ENCODE results near the gene NR3C2. TPM values are rescaled to one million over a fixed set of nuclear protein-coding genes. Genes with fewer than 3 reads are reported as not detected.
"Not testable (repeated sequence)": the region's sequence is repeated elsewhere in the genome, so short reads cannot be mapped to it uniquely, and the experiment has no call there.

Gene NR3C2
- total RNA-seq, 2 experiments from 2014 or later = 5.3 to 6.1 TPM

DNA sequence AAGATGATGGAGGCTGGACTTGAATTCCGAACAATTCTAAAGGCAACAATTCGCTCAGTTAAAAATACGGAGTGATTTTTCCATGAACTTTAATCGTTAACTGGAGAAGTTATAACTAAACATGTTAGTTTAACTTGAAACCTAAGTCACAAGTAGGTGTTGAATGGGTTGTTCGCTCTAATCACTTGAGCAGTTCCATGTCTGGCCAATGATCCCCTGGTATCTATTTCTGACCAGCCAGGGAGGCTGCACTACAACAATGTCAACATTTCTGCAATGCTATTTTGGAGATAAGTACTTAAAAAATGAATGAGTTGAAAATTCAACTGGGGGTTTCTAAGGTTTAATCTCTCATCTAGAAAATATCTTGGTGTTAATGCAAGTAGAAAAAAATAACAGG, 112.5 kb downstream of the NR3C2 start:
- Mint-ChIP-seq H3K9me3 (no peaks in the 10 kb centered on the region), H3K27ac (no peak overlapping the region), H3K4me3 (no peak overlapping the region)

DNA sequence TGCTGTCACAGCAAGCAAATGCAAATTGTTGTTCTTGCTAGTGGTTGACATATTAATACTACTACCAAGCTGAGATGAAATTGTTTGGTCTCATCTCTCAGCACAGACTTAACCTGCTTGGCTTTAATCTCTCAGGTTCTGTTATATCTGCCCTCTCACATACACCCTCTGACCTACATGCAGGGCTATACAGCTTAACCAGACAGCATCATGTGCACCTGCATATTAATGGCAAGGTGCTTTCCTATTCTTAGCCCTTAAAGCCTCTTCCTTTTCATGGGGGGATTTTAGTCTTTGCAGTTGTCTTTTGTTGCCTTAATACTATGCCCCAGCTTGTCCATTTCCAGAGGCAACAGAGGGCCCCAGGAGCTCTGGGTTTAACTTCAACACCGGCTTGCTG, 114.5 kb downstream of the NR3C2 start:
- intact Hi-C loops (cut with micrococcal nuclease) = no loop called here
- no peak for DNase-seq
- CTCF ChIA-PET = no interaction called here
- peaks cover 34% of the 10 kb centered on the region for H3K4me1 Mint-ChIP-seq (ENCODE audit: low read depth)
- H3K27me3 Mint-ChIP-seq (ENCODE audit: low read depth) = no peaks in the 10 kb centered on the region
- H3K9me3 Mint-ChIP-seq = peaks cover 2% of the 10 kb centered on the region
- H3K36me3 Mint-ChIP-seq (ENCODE audit: low read depth) = peaks cover 12% of the 10 kb centered on the region
- no peak overlapping the region for H3K4me3 Mint-ChIP-seq
- H3K27ac Mint-ChIP-seq = no peak overlapping the region

More for the DNA sequence above, 112.5 kb downstream of the NR3C2 start:
- intact Hi-C loops (cut with micrococcal nuclease) = no loop called here
- H3K36me3 Mint-ChIP-seq (ENCODE audit: low read depth) = peaks cover 8% of the 10 kb centered on the region
- H3K27me3 Mint-ChIP-seq (ENCODE audit: low read depth) = no peaks in the 10 kb centered on the region
- CTCF ChIA-PET = no interaction called here
- DNase-seq = no peak
- peaks cover 30% of the 10 kb centered on the region for H3K4me1 Mint-ChIP-seq (ENCODE audit: low read depth)

DNA sequence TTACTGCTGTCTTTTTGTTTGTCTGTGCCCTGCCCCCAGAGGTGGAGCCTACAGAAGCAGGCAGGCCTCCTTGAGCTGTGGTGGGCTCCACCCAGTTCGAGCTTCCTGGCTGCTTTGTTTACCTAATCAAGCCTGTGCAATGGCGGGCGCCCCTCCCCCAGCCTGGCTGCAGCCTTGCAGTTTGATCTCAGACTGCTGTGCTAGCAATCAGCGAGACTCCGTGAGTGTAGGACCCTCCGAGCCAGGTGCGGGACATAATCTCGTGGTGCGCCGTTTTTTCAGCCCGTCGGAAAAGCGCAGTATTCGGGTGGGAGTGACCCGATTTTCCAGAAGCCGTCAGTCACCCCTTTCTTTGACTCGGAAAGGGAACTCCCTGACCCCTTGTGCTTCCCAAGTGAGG, 118.9 kb downstream of the NR3C2 start:
- H3K27me3 Mint-ChIP-seq (ENCODE audit: low read depth); H3K4me3 Mint-ChIP-seq; DNase-seq; H3K9me3 Mint-ChIP-seq; intact Hi-C loops (cut with micrococcal nuclease); CTCF ChIA-PET; H3K27ac Mint-ChIP-seq: not testable (repeated sequence)
- Mint-ChIP-seq H3K36me3 (ENCODE audit: low read depth) (peaks cover 13% of the 10 kb centered on the region), H3K4me1 (ENCODE audit: low read depth) (peaks cover 30% of the 10 kb centered on the region)

DNA sequence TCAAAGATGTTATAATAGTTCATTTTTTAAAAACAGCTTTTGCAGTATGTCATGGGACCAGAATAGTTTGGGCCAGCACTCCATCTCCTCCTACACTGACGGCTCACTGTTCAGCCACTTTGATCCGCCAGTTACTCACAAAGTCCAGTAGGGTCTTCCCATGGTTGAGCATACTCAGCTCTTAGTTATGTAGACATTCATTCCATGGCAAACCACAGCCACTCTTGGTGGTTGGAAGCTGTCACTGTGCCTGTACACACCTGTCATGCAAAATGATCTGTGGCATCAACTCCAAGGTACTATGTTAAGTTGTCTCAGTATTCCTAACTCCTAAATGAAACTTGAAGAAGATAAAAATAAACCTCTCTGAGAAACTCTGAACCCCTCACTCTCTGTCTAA, 127.2 kb downstream of the NR3C2 start:
- peaks cover 1% of the 10 kb centered on the region for H3K36me3 Mint-ChIP-seq (ENCODE audit: low read depth)
- H3K4me3 Mint-ChIP-seq = no peak overlapping the region
- no peak for DNase-seq
- intact Hi-C loops (cut with micrococcal nuclease) = no loop called here
- no peaks in the 10 kb centered on the region for H3K27me3 Mint-ChIP-seq (ENCODE audit: low read depth)
- CTCF ChIA-PET = no interaction called here
- peaks cover 2% of the 10 kb centered on the region for H3K9me3 Mint-ChIP-seq
- H3K4me1 Mint-ChIP-seq (ENCODE audit: low read depth) = peaks cover 12% of the 10 kb centered on the region
- no peak overlapping the region for H3K27ac Mint-ChIP-seq

DNA sequence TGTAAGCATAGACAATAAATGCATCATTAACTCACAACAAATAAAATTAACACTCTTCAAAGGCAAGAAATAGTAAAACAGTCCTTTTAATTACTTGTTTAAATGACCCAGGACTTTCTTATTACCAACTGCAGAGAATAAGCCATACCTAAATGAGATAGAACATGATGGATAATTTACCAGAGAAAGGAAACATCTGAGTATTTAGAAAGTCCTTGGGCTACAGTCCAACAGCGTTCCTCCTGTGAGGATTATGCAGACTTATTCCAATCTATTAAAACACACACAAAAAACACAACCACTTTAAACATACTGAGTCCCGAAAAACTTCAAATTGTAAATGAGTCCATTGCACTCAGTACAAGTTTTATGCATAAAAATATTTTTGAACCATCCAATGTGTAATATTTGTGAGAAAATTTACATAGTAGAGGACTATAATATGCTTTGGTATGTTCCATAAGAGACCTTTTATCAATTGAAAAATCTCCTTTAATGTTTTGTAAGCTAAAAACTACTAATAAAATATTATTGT, 129.2 kb downstream of the NR3C2 start:
- peaks cover 17% of the 10 kb centered on the region for H3K4me1 Mint-ChIP-seq (ENCODE audit: low read depth)
- intact Hi-C loops (cut with micrococcal nuclease) = no loop called here
- H3K4me3 Mint-ChIP-seq = no peak overlapping the region
- no peaks in the 10 kb centered on the region for H3K27me3 Mint-ChIP-seq (ENCODE audit: low read depth)
- no peaks in the 10 kb centered on the region for H3K9me3 Mint-ChIP-seq
- H3K27ac Mint-ChIP-seq = no peak overlapping the region
- no peaks in the 10 kb centered on the region for H3K36me3 Mint-ChIP-seq (ENCODE audit: low read depth)
- no peak for DNase-seq
- CTCF ChIA-PET = no interaction called here

DNA sequence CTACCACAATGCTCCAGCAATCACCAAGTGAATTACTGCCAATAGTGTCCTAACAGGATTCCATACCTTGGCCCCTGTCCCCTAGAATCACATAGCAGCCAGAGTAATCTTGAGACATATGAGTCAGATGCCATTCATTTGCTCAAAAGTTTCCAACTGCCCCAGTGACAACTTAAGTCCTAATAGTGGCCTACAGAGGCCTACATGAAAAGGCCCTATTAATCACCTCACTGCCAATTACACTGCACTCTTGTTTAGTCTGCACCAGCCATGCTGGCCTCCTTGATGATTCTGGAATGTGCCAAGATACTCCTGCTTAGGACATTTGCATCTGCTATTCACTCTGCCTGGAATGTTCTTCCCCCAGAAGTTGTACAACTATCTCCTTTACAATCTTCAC, 130.7 kb downstream of the NR3C2 start:
- H3K27me3 Mint-ChIP-seq (ENCODE audit: low read depth) = no peaks in the 10 kb centered on the region
- peaks cover 21% of the 10 kb centered on the region for H3K4me1 Mint-ChIP-seq (ENCODE audit: low read depth)
- no peak for DNase-seq
- H3K36me3 Mint-ChIP-seq (ENCODE audit: low read depth) = no peaks in the 10 kb centered on the region
- no peaks in the 10 kb centered on the region for H3K9me3 Mint-ChIP-seq
- H3K27ac Mint-ChIP-seq = no peak overlapping the region
- CTCF ChIA-PET = no interaction called here
- intact Hi-C loops (cut with micrococcal nuclease) = loop anchor here (2.0 kb wide), 1 partner anchor 37 kb away; no protein-coding TSS in a partner anchor
- H3K4me3 Mint-ChIP-seq = no peak overlapping the region

DNA sequence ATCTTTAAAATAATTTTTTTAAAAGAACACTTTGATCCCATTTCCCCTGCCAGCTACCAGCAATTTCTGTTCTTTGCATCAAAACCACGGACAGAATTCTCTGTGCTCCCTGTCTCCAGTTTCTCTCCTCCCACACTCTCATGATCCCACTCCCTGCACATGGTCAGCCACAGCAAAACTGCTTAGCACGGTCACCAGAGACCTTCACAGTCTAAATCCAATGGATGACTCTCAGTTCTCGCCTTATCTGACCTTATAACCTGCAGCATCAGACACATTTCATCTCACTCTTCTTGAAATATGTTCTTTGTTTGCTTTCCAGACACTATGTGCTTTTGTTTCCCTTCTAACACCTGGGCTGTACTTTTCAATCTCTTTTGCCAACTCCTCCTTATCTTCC, 131.5 kb downstream of the NR3C2 start:
- Mint-ChIP-seq H3K9me3 (no peaks in the 10 kb centered on the region), H3K4me3 (no peak overlapping the region), H3K27me3 (ENCODE audit: low read depth) (no peaks in the 10 kb centered on the region), H3K36me3 (ENCODE audit: low read depth) (no peaks in the 10 kb centered on the region), H3K27ac (no peak overlapping the region), H3K4me1 (ENCODE audit: low read depth) (peaks cover 22% of the 10 kb centered on the region)
- CTCF ChIA-PET = no interaction called here
- intact Hi-C loops (cut with micrococcal nuclease) = loop anchor here (2.0 kb wide), 1 partner anchor 38 kb away; no protein-coding TSS in a partner anchor
- no peak for DNase-seq

DNA sequence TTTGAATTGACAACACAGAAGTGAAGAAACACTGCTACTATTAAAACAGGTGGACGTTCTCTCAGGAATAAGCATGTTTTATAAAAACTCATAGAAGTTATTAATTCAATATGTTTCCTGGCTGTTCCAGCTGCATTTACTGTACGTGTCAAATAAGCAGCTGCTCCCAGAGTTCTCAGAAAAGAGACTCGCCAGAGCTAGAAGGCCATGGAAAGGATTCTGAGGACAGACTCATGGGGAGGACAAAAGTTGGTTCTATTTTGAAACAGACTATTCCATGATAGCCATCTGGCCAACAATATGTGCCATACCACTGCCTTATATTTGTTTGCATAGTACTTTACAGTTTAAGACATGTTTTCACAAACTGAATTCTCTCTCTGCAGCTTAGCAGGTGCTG, 136.5 kb downstream of the NR3C2 start:
- CTCF ChIA-PET = no interaction called here
- DNase-seq = no peak
- intact Hi-C loops (cut with micrococcal nuclease) = no loop called here
- no peak overlapping the region for H3K4me3 Mint-ChIP-seq
- no peak overlapping the region for H3K27ac Mint-ChIP-seq
- H3K36me3 Mint-ChIP-seq (ENCODE audit: low read depth) = peaks cover 14% of the 10 kb centered on the region
- peaks cover 11% of the 10 kb centered on the region for H3K9me3 Mint-ChIP-seq
- peaks cover 14% of the 10 kb centered on the region for H3K4me1 Mint-ChIP-seq (ENCODE audit: low read depth)
- no peaks in the 10 kb centered on the region for H3K27me3 Mint-ChIP-seq (ENCODE audit: low read depth)

DNA sequence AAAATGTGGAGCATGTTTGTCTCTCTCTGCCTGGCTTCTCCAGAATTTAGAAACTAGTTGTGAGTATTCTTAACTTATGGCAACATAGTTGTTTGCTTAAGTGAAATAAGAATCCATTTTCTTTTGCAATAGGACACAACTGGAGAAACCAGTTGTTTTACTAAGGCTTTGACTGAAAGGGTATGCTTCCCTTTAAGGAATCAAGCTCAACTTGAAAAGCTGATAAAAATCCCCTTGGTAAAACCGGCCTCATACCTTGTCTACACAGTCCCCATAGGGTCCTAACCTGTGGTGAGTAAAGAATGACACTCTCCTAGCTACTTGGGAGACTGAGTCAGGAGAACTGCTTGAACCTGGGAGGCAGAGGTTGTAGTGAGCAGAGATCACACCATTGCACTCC, 139.8 kb downstream of the NR3C2 start:
- no peak overlapping the region for H3K4me3 Mint-ChIP-seq
- intact Hi-C loops (cut with micrococcal nuclease) = no loop called here
- peaks cover 9% of the 10 kb centered on the region for H3K4me1 Mint-ChIP-seq (ENCODE audit: low read depth)
- DNase-seq = no peak
- no peaks in the 10 kb centered on the region for H3K27me3 Mint-ChIP-seq (ENCODE audit: low read depth)
- peaks cover 23% of the 10 kb centered on the region for H3K36me3 Mint-ChIP-seq (ENCODE audit: low read depth)
- CTCF ChIA-PET = no interaction called here
- no peak overlapping the region for H3K27ac Mint-ChIP-seq
- H3K9me3 Mint-ChIP-seq = peaks cover 15% of the 10 kb centered on the region

DNA sequence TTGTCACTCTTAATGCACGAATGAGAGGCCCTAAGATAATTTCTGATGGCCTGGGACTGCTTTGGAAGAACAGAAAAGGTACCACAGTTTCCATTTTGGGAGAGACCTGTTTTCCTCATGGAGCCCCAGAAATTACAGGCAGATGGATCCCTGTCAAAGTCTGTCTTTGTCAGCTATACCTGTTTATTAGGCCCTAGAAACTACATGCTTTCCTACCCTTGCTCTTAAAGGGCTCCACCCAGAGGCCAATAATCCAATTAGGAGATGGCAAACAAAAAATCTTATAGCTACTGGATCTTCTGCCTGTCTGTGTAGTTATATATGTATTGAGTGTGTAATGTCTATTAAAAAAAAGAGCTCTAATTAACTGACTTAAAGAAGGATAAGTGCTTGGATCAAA, 141.3 kb downstream of the NR3C2 start:
- CTCF ChIA-PET = no interaction called here
- no peak overlapping the region for H3K27ac Mint-ChIP-seq
- H3K9me3 Mint-ChIP-seq = peaks cover 15% of the 10 kb centered on the region
- intact Hi-C loops (cut with micrococcal nuclease) = no loop called here
- peaks cover 16% of the 10 kb centered on the region for H3K4me1 Mint-ChIP-seq (ENCODE audit: low read depth)
- no peak for DNase-seq
- H3K4me3 Mint-ChIP-seq = no peak overlapping the region
- H3K27me3 Mint-ChIP-seq (ENCODE audit: low read depth) = no peaks in the 10 kb centered on the region
- H3K36me3 Mint-ChIP-seq (ENCODE audit: low read depth) = peaks cover 23% of the 10 kb centered on the region

DNA sequence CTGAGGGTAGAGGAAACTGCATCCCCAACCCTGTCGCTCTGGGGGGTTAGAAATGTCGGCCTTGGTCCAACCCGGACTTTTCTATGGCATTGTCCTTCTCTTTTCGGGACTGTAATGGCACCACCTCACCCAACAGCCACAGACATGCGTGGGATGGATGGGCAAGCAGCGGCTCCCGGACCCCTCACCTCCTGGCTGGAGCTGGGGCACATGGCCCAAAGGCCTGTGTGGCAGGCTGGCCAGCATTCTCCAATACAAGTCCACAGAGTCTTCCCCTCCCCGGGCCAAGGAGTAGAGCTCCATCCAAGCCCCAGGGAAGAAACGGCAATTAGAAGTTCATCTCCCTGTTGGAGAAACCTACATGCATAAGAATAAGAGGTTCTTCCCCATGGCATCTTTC, 142.9 kb downstream of the NR3C2 start:
- no peak for DNase-seq
- intact Hi-C loops (cut with micrococcal nuclease) = no loop called here
- Mint-ChIP-seq H3K9me3 (peaks cover 12% of the 10 kb centered on the region), H3K4me1 (ENCODE audit: low read depth) (peaks cover 21% of the 10 kb centered on the region), H3K4me3 (no peak overlapping the region), H3K27ac (no peak overlapping the region), H3K36me3 (ENCODE audit: low read depth) (peaks cover 21% of the 10 kb centered on the region), H3K27me3 (ENCODE audit: low read depth) (no peaks in the 10 kb centered on the region)
- CTCF ChIA-PET = no interaction called here

DNA sequence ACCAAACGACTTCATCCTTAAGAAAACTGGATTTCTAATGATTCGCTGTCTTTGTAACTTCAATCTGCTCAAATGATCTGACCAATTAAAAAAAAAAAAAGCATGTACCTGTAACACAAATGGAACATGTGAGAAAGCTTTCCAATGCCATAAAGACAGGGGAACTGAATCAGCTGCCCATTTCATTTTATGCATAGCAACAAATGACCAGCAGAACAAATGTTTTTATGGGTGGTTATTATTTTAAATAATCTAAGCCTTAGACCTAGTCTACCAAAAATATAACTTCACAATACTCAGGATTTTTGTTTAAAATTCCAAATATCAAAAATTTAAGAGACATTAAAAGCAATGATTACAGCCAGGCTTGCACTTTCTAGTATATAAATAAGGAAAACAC, 145.7 kb downstream of the NR3C2 start:
- intact Hi-C loops (cut with micrococcal nuclease) = no loop called here
- Mint-ChIP-seq H3K4me3 (no peak overlapping the region), H3K4me1 (ENCODE audit: low read depth) (peaks cover 31% of the 10 kb centered on the region), H3K9me3 (peaks cover 7% of the 10 kb centered on the region), H3K27me3 (ENCODE audit: low read depth) (no peaks in the 10 kb centered on the region), H3K36me3 (ENCODE audit: low read depth) (peaks cover 12% of the 10 kb centered on the region), H3K27ac (no peak overlapping the region)
- no peak for DNase-seq
- CTCF ChIA-PET = interaction anchor here (0.9 kb wide), 1 partner anchor 381 kb away, joined by 3 read pairs; no protein-coding TSS in a partner anchor

DNA sequence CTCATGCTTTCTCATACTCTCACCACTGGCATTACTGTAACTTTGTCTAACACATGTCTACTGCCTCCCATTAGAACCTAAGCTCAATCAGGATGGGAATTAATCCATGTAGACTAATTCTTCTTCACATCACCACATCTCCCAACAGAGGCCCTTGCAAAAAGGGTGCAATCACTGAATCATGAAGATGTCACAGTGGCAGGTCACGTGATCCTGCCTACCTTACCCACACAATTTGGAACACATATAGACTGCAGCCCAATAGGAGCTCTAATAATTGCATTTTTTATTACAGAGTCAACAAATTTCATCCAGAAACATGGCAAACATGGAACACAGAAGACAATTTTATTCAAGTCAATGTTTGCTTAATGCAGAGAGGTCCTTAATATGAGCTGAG, 146.6 kb downstream of the NR3C2 start:
- intact Hi-C loops (cut with micrococcal nuclease) = no loop called here
- no peaks in the 10 kb centered on the region for H3K27me3 Mint-ChIP-seq (ENCODE audit: low read depth)
- H3K4me1 Mint-ChIP-seq (ENCODE audit: low read depth) = peaks cover 32% of the 10 kb centered on the region
- peaks cover 8% of the 10 kb centered on the region for H3K36me3 Mint-ChIP-seq (ENCODE audit: low read depth)
- DNase-seq = no peak
- no peak overlapping the region for H3K27ac Mint-ChIP-seq
- CTCF ChIA-PET = no interaction called here
- H3K9me3 Mint-ChIP-seq = peaks cover 4% of the 10 kb centered on the region
- H3K4me3 Mint-ChIP-seq = no peak overlapping the region
